ENCODE results near the gene TNKS1BP1.
"Not testable (repeated sequence)": the region's sequence is repeated elsewhere in the genome, so short reads cannot be mapped to it uniquely, and the experiment has no call there.

GRCh38 chr11:57336856-57337255 lies 12.1 kb upstream of the TNKS1BP1 start:
- not testable (repeated sequence) for TF ChIP-seq CTCF (IDR thresholded peaks at IDR 0.05; ENCODE audit: low read length); EZH2 (IDR thresholded peaks at IDR 0.05; ENCODE audit: borderline replicate concordance, low read length)

Measured in OCI-LY1 (cell line).